Measurements from ENCODE around the gene MRPL44. TPM values are rescaled to one million over a fixed set of nuclear protein-coding genes. Genes with fewer than 3 reads are reported as not detected.

MRPL44 gene
- total RNA-seq, 1 experiment from 2014 or later, result 97.6 TPM

- no peak for DNase-seq (ENCODE audit: low spot score)
- in situ Hi-C loops (cut with HindIII; ENCODE audit: low sequenced_read_pairs), result no loop called here
Measured at GRCh38 chr2:223959688-223960087, 2.4 kb downstream of the MRPL44 start.

- DNase-seq (ENCODE audit: low spot score), result no peak
- in situ Hi-C loops (cut with HindIII; ENCODE audit: low sequenced_read_pairs), result no loop called here
Measured at GRCh38 chr2:223967981-223968380, 10.7 kb downstream of the MRPL44 start.

GRCh38 chr2:223969315-223969714 is 12.1 kb downstream of the MRPL44 start:
- no peak for DNase-seq (ENCODE audit: low spot score)
- in situ Hi-C loops (cut with HindIII; ENCODE audit: low sequenced_read_pairs), result no loop called here

DNA sequence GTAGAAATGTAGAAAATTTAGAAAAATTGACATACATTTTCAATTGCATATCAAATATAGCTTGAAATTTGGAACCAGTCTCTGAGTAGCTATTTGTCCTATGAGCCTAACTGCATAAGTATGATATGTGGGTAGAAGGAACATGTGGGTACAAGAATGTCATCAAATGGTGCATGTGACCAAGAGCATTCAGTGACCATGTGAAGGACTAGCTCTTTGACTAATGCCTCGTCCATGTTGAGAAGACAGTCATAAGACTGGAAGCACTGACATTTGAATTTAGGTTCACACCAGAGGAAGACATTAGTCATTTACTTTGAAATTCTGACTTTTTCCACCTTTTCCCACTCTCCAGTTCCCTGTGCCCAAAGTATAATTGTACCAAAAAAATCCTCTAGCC is 12.6 kb downstream of the MRPL44 start:
- no peak for DNase-seq (ENCODE audit: low spot score)
- in situ Hi-C loops (cut with HindIII; ENCODE audit: low sequenced_read_pairs), result no loop called here

GRCh38 chr2:223970343-223971128 is 13.3 kb downstream of the MRPL44 start:
- in situ Hi-C loops (cut with HindIII; ENCODE audit: low sequenced_read_pairs), result no loop called here

GRCh38 chr2:223971731-223972130 is 14.5 kb downstream of the MRPL44 start:
- in situ Hi-C loops (cut with HindIII; ENCODE audit: low sequenced_read_pairs), result no loop called here

More at GRCh38 chr2:223970343-223971128, 13.3 kb downstream of the MRPL44 start:
- DNase-seq (ENCODE audit: low spot score), result peak; percentile 74

DNA sequence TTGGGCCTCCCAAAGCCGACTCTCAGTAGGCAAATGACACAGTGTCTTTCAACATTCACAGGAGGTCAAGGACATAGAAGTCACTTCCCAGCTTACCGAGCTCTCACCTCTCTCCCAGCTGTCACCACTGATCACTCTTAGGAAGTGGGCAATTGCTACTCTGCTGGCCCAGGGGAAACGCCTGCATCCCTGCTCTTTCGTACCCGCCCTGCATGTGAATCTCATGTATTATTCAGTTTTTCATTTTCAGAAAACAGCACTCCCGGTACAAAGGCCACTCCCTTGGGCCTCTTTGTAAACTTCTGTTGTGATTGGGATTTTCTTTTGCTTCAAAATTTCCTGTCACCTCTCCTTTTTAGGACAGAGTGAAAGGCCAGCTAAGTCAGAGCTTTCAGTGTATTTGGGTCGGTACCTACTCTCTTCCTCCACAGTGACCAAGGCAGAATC is 15.4 kb downstream of the MRPL44 start:
- in situ Hi-C loops (cut with HindIII; ENCODE audit: low sequenced_read_pairs), result no loop called here
- no peak for DNase-seq (ENCODE audit: low spot score)

More at GRCh38 chr2:223971731-223972130, 14.5 kb downstream of the MRPL44 start:
- DNase-seq (ENCODE audit: low spot score), result no peak

DNA sequence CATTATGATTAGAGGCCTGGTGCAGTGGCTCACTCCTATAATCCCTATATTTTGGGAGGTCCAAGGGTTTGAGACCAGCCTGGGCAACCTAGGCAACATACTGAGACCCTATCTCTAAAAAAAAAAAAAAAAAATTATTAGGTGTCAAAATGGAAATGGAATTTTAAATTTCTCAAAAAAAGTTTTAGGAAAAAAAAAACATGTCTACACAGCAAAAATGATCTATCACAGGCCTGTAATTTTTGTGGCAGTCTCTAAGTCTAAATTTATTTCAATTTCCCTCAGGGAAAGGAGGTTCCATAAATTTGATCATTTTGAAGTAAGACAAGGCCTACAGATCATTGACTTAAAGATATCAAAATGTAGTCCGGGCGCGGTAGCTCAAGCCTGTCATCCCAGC is 16.3 kb downstream of the MRPL44 start:
- no peak for DNase-seq (ENCODE audit: low spot score)
- in situ Hi-C loops (cut with HindIII; ENCODE audit: low sequenced_read_pairs), result no loop called here

DNA sequence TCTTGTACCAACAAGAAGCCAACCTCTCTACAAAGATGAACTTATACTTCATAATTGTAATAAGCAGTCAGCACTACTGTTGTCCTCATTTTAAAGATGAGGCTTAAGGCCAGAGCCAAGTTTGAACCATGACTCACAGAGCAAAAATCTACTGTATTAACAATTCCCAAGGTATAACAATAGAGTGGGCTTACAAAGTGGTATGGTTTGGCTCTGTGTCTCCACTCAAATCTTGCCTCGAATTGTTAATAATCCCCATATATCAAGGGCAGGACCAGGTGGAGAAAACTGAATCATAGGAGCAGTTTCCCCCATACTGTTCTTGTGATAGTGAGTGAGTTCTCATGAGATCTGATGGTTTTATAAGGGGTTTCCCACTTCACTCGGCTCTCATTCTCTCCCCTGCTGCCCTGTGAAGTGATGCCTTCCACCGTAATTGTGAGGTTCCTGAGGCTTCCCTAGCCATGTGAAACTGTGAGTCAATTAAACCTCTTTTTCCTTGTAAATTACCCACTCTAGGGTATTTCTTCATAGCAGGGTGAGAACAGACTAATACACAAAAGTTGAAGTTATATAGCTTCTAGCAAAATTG is 19.5 kb downstream of the MRPL44 start:
- in situ Hi-C loops (cut with HindIII; ENCODE audit: low sequenced_read_pairs), result no loop called here
- no peak for DNase-seq (ENCODE audit: low spot score)

DNA sequence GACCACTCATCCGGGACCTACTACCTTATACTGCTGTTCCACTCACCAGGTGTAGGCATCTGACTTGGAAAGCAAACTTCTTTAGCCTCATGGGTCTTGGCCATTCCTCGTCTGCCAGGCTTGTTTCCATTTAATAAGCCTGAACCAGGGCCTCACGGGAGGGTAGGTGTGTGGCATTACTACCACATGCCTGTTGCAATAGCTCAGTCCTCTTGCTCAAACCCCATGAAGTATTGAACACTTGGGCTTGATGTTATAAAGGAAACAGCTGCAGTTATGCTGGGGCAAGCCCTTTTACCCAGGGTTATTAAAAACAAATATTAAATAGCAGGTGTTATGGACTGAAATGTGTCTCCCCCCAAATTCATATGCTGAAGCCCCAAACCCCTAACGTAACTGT is 21.2 kb downstream of the MRPL44 start:
- no peak for DNase-seq (ENCODE audit: low spot score)
- in situ Hi-C loops (cut with HindIII; ENCODE audit: low sequenced_read_pairs), result no loop called here

DNA sequence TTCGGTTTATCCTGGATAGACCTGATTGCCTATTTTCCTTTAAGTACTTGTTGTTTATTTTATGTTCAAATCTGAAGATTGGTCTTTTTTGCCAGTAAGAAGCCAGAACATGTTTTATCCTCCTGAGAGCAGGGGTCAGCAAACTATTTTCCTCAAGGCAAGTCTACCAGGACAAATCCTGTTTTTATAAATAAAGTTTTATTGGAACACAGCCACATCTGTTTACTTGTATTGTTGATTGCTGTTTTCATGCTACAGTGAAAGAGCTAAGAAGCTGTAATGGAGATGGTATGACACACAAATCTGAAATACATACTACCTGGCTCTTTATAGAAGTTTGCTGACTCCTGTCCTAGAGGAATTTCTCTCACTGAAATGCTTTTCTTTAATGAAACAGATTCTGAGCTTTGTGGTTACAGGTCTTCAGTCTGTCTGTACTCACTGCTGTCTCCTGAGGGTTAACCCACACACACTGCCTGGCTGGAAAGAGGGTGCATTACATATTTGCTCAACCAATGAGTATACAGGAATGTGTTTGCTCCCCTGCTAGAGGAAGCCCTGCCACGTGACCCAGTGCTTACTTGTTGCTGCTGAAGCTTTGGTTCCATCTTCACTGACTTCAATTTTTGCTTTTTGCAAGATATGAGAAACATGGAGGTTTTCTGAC is 22.6 kb downstream of the MRPL44 start:
- in situ Hi-C loops (cut with HindIII; ENCODE audit: low sequenced_read_pairs), result no loop called here
- no peak for DNase-seq (ENCODE audit: low spot score)

- in situ Hi-C loops (cut with HindIII; ENCODE audit: low sequenced_read_pairs), result no loop called here
- no peak for DNase-seq (ENCODE audit: low spot score)
Measured at GRCh38 chr2:223980397-223980735, 23.1 kb downstream of the MRPL44 start.

- in situ Hi-C loops (cut with HindIII; ENCODE audit: low sequenced_read_pairs), result no loop called here
- DNase-seq (ENCODE audit: low spot score), result no peak
Measured at GRCh38 chr2:223980803-223981202, 23.5 kb downstream of the MRPL44 start.

DNA sequence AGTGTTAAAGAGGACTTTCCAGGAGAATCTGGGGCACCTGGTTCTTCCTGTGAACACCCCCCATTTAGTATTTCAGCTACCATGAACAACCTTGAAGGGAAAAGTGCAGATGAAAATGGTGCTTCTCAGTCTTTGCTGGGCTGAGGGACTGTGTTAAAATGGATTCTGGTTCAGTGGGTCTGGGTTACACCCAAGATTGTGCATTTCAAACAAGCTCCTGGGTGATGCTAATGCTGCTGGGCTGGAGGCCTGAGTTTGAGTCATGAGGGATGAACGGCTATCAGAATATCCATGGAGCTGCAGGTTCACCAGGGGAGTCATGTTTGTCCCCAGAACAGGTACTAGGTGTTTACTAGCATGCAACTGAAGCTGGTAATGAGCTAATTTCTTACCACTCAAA is 24.0 kb downstream of the MRPL44 start:
- no peak for DNase-seq (ENCODE audit: low spot score)
- in situ Hi-C loops (cut with HindIII; ENCODE audit: low sequenced_read_pairs), result no loop called here

DNA sequence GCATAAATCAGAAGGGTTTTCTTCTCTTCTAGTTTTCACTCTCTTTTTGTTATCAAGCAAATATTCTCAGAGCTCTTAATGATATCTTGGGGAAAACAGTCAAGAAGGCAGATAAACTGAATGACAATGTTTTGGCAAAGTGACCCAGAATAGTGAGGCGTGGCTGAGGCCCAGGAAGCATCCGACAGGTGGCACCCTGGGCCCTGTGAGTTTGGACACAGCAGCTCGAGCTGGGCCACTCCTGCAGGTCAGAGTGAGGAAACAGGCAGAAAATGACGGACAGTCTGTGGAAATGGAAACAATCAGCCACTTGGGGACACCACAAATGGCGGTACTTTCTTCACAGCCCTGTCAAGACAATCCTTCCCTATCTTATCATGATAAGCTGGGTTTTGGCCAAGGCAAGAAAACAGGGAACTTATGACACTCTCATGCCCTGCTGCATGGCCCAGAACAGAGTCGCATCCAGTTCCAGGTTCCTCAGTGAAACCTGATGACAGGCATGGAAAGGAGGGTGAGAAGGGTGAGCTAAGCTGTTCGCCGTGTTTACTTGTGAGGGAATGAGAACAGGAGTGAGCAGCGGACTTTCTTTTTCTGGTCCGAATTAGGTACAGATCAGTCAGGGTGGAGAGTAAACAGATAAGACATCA is 32.1 kb downstream of the MRPL44 start:
- in situ Hi-C loops (cut with HindIII; ENCODE audit: low sequenced_read_pairs), result no loop called here
- no peak for DNase-seq (ENCODE audit: low spot score)

DNA sequence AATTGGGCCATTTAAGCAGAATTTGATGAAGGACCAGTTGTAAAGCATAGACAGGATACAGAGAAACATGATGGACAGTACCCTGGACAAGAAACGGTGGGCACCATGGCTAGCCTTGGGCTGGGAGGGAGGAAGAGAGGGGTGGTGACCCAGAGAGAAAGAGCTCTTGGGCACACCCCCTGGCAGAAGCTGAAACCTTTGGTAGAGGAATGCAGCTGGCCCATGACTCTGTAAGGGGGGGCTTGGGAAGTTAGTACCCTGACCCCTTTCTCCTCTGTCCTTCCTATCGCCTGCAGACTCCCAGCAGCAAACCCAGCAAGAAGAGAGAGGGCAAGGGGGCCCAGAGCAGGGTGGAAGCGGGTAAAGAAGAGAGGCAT is 32.6 kb downstream of the MRPL44 start:
- no peak for DNase-seq (ENCODE audit: low spot score)
- in situ Hi-C loops (cut with HindIII; ENCODE audit: low sequenced_read_pairs), result no loop called here

DNA sequence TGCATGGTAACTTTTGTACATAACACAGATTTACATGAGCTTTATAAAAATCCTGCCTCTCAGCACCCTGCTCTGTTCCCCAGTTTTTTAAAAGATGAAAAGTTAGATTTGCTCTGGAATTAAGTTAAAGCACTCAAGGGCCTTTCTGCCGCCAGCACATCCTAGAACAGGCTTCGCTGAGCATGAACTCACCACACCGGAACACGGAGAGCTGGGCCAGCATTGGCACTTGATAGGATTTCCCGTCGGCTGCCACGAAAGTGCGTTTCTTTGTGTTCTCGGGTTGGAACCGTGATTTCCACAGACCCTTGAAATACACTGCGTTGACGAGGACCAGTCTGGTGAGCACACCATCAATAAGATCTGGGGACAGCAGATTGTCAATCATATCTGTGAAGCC is 34.3 kb downstream of the MRPL44 start:
- DNase-seq (ENCODE audit: low spot score), result no peak
- in situ Hi-C loops (cut with HindIII; ENCODE audit: low sequenced_read_pairs), result no loop called here

- peak; percentile 66 for DNase-seq (ENCODE audit: low spot score)
- in situ Hi-C loops (cut with HindIII; ENCODE audit: low sequenced_read_pairs), result no loop called here
Measured at GRCh38 chr2:223993634-223994232, 36.5 kb downstream of the MRPL44 start.

DNA sequence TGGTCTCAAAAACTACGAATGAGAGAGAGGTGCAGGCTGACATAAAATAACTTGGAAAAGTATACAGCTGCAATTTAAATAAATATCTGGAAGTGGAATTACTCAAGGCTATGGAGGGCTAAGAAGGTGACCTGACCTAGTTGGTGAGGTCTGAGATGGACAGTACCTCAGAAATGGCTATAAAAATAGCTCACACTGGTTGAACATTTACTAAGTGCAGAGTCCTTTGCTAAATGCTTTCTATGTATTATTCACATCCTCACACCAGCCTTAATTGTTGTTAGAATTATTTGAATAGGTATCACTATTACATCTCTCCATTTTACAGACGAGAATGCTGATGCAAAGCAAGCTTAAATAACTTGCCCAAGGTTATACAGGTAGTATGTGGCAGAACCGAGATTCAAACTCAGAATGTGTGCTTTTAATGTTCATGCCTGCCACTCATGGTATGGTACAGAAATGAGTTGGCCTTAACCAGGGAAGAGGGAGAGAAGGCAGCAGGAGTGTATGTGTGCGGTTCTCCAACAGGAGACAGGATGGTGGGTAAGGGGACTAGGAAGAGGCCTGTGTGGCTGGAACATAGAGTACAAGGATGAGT is 37.4 kb downstream of the MRPL44 start:
- no peak for DNase-seq (ENCODE audit: low spot score)
- in situ Hi-C loops (cut with HindIII; ENCODE audit: low sequenced_read_pairs), result no loop called here
